B cell (primary cell): ENCODE measurements around the gene FCER1G. TPM values are rescaled to one million over a fixed set of nuclear protein-coding genes. Genes with fewer than 3 reads are reported as not detected.
"Not testable (repeated sequence)": the region's sequence is repeated elsewhere in the genome, so short reads cannot be mapped to it uniquely, and the experiment has no call there.

ENCODE experiments used
- ATAC-seq: fragments of 200-7000 bp; cut with Tn5 transposase; one replicate; pipeline ENCODE4 v1.10.0; 2021; ENCODE audit warnings: low read depth, mild to moderate bottlenecking, moderate number of reproducible peaks, moderate library complexity
- CTCF ChIA-PET: fragments of 350-600 bp; sonication (Branson Sonifier 250); formaldehyde crosslinking; loops from one replicate; lab custom pipeline; 2021; ENCODE audit warnings: antibody characterized with exemption, inconsistent platforms; lab: Charles Lee
- POLR2A ChIA-PET: fragments of 350-600 bp; sonication (Branson Sonifier 250); formaldehyde crosslinking; loops from one replicate; lab custom pipeline; 2021; ENCODE audit warnings: antibody characterized with exemption; lab: Charles Lee
- DNase-seq: peaks from one replicate; pipeline ENCODE4 v3.0.0; 2013
- H2AFZ ChIP-seq: 2 replicates; pipeline ENCODE4 v1.6.1; 2012; ENCODE audit warnings: mild to moderate bottlenecking, low read depth, low read length; ENCODE audit not compliant: insufficient read depth, poor library complexity, severe bottlenecking
- H3K27ac ChIP-seq, 2 donors: 1 replicate in 1 of 2; 2 replicates in 1 of 2; pipeline ENCODE4 v1.5.1; 2012 to 2013; ENCODE audit warnings: low read length in 2 of 2, mild to moderate bottlenecking in 2 of 2, moderate library complexity in 1 of 2
- H3K27me3 ChIP-seq, 4 experiments: fragments of 200-600 bp in 1 of 4; sonication (generic) in 1 of 4; replicated peaks in 1 of 4; 1 replicate in 2 of 4; 2 replicates in 2 of 4; pipeline versions ENCODE4 v1.6.1 to v1.7.0; 2013 to 2016; ENCODE audit warnings: low read length in 3 of 4, mild to moderate bottlenecking in 2 of 4, mixed read lengths in 1 of 4, moderate library complexity in 1 of 4; ENCODE audit not compliant: insufficient read depth in 4 of 4, control insufficient read depth in 3 of 4; ENCODE audit errors: control extremely low read depth in 1 of 4
- H3K36me3 ChIP-seq, 2 experiments: replicated peaks in 1 of 2; 1 replicate in 1 of 2; 2 replicates in 1 of 2; pipeline versions ENCODE4 v1.6.1 to v1.7.1; 2013; ENCODE audit warnings: low read length in 1 of 2; ENCODE audit not compliant: insufficient read depth in 2 of 2, control insufficient read depth in 1 of 2; ENCODE audit errors: control extremely low read depth in 1 of 2, extremely low read depth in 1 of 2
- H3K4me1 ChIP-seq, 2 donors: fragments of 200-600 bp in 1 of 2; sonication (generic) in 1 of 2; 1 replicate in 1 of 2; 2 replicates in 1 of 2; pipeline versions ENCODE4 v1.5.1 to v1.6.1; 2013 to 2017; ENCODE audit warnings: low read length in 2 of 2; ENCODE audit not compliant: control insufficient read depth in 2 of 2, insufficient read depth in 2 of 2
- H3K4me2 ChIP-seq: replicated peaks from 2 replicates; pipeline ENCODE3; 2012; ENCODE audit warnings: mild to moderate bottlenecking, low read depth, low read length; ENCODE audit not compliant: poor library complexity, severe bottlenecking
- H3K4me3 ChIP-seq, 5 experiments: fragments of 200-600 bp in 1 of 5; sonication (generic) in 1 of 5; 1 replicate in 3 of 5; 2 replicates in 2 of 5; pipeline versions ENCODE4 v1.5.1 to v1.7.0; 2011 to 2016; ENCODE audit warnings: low read length in 4 of 5, mild to moderate bottlenecking in 4 of 5, low read depth in 2 of 5, control low read depth in 1 of 5, moderate library complexity in 1 of 5; ENCODE audit not compliant: insufficient read depth in 1 of 5; ENCODE audit errors: control extremely low read depth in 1 of 5, extremely low read depth in 1 of 5
- H3K79me2 ChIP-seq: fragments of 200-600 bp; sonication (generic); one replicate; pipeline ENCODE4 v1.6.0; 2016; ENCODE audit warnings: low read length; ENCODE audit not compliant: control insufficient read depth, insufficient read depth
- H3K9ac ChIP-seq: fragments of 200-600 bp; sonication (generic); 2 replicates; pipeline ENCODE4 v1.6.1; 2017; ENCODE audit warnings: mild to moderate bottlenecking, low read length, moderate library complexity
- H3K9me3 ChIP-seq, 3 donors: one replicate each; pipeline versions ENCODE4 v1.6.1 to v1.7.1; 2013; ENCODE audit warnings: low read length in 2 of 3; ENCODE audit not compliant: control insufficient read depth in 2 of 3, insufficient read depth in 1 of 3; ENCODE audit errors: control extremely low read depth in 1 of 3
- H4K20me1 ChIP-seq: 2 replicates; pipeline ENCODE4 v1.6.0; 2012; ENCODE audit warnings: mild to moderate bottlenecking, low read length; ENCODE audit not compliant: insufficient read depth, control insufficient read depth, poor library complexity, severe bottlenecking
- H3K27ac Mint-ChIP-seq: one replicate; pipeline ENCODE4 v1.8.0; 2021; ENCODE audit warnings: mixed read lengths
- H3K27me3 Mint-ChIP-seq: one replicate; pipeline ENCODE4 v1.8.0; 2021; ENCODE audit warnings: mixed read lengths
- H3K4me1 Mint-ChIP-seq: one replicate; pipeline ENCODE4 v1.8.0; 2021; ENCODE audit warnings: mixed read lengths
- H3K4me3 Mint-ChIP-seq: one replicate; pipeline ENCODE4 v1.8.0; 2021; ENCODE audit warnings: mixed read lengths
- H3K9me3 Mint-ChIP-seq: one replicate; pipeline ENCODE4 v1.8.0; 2022; ENCODE audit warnings: mixed read lengths; ENCODE audit not compliant: insufficient read depth
- EZH2 ChIP-seq: IDR thresholded peaks from 2 replicates; pipeline ENCODE4 v1.6.1; 2012; ENCODE audit warnings: borderline replicate concordance, low read depth, mild to moderate bottlenecking, moderate library complexity, low read length; ENCODE audit not compliant: insufficient read depth, poor library complexity, severe bottlenecking
- WGBS: methylation state at CpG from one replicate; pipeline ENCODE4 v1.1.5; 2013; ENCODE audit warnings: missing lambda C conversion rate; ENCODE audit not compliant: insufficient coverage; 5-methylcytosine and 5-hydroxymethylcytosine counted together
- intact Hi-C: fragments of 100-400 bp; cut with micrococcal nuclease; formaldehyde crosslinking; loops from one replicate; pipeline ENCODE4 v1.10.0; 2022
- polyA plus RNA-seq: library from polyadenylated mRNA; depleted of rRNA; stranded (reverse); fragments of >200 nt; gene quantifications from 2 replicates; pipeline ENCODE4 v1.2.3, GENCODE V29; 2012
- total RNA-seq, 2 donors: library from RNA; stranded (reverse); fragments of 120-200 nt in 1 of 2; gene quantifications; 1 replicate in 1 of 2; 2 replicates in 1 of 2; pipeline versions ENCODE4 v1.2.3 to v1.2.4, GENCODE V29; 2013 to 2022
- TF ChIP-seq, protein P1 (sequence below): fragments of 200-600 bp; IDR thresholded peaks from one replicate; pipeline ENCODE4 v1.8.0; 2022; ENCODE audit warnings: antibody characterized with exemption, mild to moderate bottlenecking

Gene FCER1G
- total and polyA plus RNA-seq, 2 donors (not counting 1 experiment from before 2014, with no cell fraction given): 0.76 to 13.6 TPM

DNA sequence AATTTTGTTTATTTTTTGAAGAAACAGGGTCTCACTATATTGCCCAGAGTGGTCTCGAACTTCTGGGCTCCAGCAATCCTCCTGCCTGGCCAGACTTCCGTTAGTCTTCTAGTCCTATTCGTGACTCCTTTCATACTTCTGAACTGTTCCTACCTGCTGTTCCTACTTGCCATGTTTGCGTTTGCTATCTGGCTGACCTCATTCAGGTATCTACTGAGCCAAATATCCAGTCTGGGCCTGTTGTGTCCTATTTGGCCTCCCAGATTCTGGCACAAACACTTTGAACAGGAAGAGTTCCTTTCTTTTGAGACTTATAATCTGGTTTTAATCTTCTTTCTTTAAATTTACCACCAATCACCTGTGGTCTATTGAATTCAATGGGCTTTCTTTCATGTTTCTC lies 29.8 kb downstream of the FCER1G start:
- CTCF ChIA-PET: no interaction called here
- POLR2A ChIA-PET: no interaction called here
- no peak for TF ChIP-seq EZH2
- TF ChIP-seq, protein P1, sequence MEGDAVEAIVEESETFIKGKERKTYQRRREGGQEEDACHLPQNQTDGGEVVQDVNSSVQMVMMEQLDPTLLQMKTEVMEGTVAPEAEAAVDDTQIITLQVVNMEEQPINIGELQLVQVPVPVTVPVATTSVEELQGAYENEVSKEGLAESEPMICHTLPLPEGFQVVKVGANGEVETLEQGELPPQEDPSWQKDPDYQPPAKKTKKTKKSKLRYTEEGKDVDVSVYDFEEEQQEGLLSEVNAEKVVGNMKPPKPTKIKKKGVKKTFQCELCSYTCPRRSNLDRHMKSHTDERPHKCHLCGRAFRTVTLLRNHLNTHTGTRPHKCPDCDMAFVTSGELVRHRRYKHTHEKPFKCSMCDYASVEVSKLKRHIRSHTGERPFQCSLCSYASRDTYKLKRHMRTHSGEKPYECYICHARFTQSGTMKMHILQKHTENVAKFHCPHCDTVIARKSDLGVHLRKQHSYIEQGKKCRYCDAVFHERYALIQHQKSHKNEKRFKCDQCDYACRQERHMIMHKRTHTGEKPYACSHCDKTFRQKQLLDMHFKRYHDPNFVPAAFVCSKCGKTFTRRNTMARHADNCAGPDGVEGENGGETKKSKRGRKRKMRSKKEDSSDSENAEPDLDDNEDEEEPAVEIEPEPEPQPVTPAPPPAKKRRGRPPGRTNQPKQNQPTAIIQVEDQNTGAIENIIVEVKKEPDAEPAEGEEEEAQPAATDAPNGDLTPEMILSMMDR: no peak
- Histone ChIP-seq H2AFZ (no peak overlapping the region), H3K9ac (no peak overlapping the region), H3K4me2 (no peak overlapping the region), H3K79me2 (no peaks in the 10 kb centered on the region), H3K27ac (no peak overlapping the region), H3K4me3 (no peak overlapping the region), H3K36me3 (no peaks in the 10 kb centered on the region), H3K4me1 (no peaks in the 10 kb centered on the region), H3K9me3 (no peaks in the 10 kb centered on the region), H3K27me3 (no peaks in the 10 kb centered on the region), H4K20me1 (no peaks in the 10 kb centered on the region)
- Mint-ChIP-seq H3K27me3 (peaks cover 9% of the 10 kb centered on the region), H3K27ac (no peak overlapping the region), H3K9me3 (no peaks in the 10 kb centered on the region), H3K4me1 (peaks cover 2% of the 10 kb centered on the region), H3K4me3 (no peak overlapping the region)
- ATAC-seq: no peak
- intact Hi-C loops: no loop called here
- no peak for DNase-seq
- 96% methylated on average over 4 of the region's 4 CpGs for WGBS

DNA sequence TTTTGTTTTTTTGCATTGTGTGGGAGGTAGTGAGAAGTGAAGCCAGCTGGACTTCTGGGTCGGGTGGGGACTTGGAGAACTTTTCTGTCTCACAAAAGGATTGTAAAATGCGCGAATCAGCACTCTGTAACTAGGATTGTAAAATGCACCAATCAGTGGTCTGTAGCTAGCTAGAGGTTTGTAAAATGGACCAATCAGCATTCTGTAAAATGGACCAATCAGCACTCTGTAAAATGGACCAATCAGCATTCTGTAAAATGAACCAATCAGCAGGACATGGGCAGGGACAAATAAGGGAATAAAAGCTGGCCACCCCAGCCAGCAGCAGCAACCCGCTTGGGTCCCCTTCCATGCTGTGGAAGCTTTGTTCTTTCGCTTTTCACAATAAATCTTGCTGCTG lies 35.0 kb downstream of the FCER1G start:
- POLR2A ChIA-PET, H3K27me3 ChIP-seq, H3K9ac ChIP-seq, H3K4me1 ChIP-seq, H2AFZ ChIP-seq, H4K20me1 ChIP-seq, H3K36me3 ChIP-seq, H3K9me3 ChIP-seq, H3K9me3 Mint-ChIP-seq, H3K79me2 ChIP-seq, DNase-seq, H3K27ac ChIP-seq, H3K4me1 Mint-ChIP-seq, H3K4me3 ChIP-seq, H3K4me3 Mint-ChIP-seq, H3K27me3 Mint-ChIP-seq, H3K27ac Mint-ChIP-seq, intact Hi-C loops, H3K4me2 ChIP-seq, ATAC-seq: not testable (repeated sequence)
- CTCF ChIA-PET: interaction anchor here (1.2 kb wide), 1 partner anchor 56 kb away, joined by 3 read pairs; no protein-coding TSS in a partner anchor
- WGBS: 93% methylated on average over 5 of the region's 5 CpGs
